Endometrium (tissue), 2 donors: Measurements from ENCODE around the gene SF3B5.
"Not testable (repeated sequence)": the region's sequence is repeated elsewhere in the genome, so short reads cannot be mapped to it uniquely, and the experiment has no call there.

Experiments used
- FAIRE-seq: peaks from 2 replicates; lab custom pipeline; 2012; peaks lifted over from hg19 to GRCh38; lab: Jason Lieb, UNC
- donor health status: control.
- donor health status: control.

SF3B5 gene

DNA sequence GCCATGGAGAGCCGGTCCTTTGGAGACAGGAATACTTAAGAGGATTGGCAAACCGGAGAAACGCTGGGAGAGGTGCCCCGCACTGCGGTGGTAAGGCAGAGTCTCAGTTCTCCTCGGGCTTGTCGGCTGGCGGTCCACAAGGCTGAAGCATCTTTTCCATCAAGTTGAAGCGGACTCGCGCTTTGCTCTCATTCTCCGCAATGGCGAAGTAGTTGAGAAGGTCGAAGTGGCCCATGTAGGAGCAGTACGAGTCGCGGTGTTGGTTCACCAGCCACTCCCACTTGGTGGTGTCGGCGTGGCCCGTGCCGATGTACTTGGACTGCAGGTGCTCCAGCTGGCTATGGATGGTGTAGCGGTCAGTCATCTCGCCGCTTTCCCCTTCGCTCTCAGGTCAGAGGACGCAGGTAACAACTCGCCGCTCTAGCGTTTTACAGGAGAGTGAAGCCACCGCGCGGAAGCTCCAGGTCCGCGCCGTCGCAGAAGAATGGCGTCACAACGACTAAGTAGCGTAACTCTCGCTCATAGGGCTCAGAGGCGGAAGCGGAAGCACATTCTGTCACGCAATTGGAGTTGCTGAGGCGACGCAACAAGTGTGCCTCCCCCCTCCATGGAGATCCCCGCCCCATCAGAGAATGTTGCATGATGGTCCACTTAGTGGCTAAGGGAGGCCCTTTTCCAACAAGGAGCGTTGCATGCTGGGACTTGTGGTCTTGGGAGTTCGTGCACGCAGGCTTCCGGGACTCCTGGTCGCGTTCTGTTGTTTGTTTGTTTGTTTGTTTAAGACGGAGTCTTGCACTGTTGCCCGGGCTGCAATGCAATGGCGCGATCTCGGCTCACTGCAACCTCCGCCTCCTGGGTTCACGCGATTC, at the start of gene SF3B5:
SF3B5 (minus strand) TSS at position 440 of the 869 bp plus-strand sequence; CDS start at position 364, 76 bp downstream.
- peak; percentile 98 for FAIRE-seq

DNA sequence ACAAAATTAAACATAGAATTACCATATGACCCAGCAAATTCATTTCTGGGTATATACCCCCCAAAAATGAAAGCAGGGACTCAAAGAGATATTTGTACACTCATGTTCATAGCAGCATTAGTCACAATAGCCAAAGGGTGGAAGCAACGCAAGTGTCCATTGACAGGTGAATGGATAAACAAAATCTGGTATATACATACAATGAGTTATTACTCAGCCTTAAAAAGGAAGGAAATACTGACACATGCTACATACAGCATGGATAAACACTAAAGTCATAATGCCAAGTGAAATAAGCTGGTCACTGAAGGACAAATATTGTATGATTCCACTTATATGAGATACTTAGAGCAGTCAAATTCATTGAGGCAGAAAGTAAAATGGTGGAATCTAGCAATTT, 49.6 kb upstream of the SF3B5 start:
- FAIRE-seq = no peak

DNA sequence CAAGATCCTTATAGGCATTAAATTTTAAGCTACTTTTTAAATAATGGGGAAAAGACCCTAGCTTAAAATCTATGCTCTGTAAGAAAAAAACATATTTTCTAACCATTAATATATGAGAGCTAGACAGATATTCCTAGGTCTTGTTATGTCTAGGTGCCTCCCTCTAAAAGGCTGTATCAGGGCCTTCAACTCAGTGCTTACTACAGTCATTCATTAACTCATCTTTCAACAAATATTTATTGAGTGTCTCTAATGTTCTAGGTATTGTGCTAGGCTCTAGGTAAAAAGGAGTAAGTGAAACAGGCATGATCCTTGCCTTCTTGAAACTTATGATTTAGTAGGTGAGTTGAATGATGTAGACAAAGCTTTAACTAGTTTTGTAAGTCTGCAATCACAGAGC, 48.5 kb upstream of the SF3B5 start:
- FAIRE-seq = no peak

DNA sequence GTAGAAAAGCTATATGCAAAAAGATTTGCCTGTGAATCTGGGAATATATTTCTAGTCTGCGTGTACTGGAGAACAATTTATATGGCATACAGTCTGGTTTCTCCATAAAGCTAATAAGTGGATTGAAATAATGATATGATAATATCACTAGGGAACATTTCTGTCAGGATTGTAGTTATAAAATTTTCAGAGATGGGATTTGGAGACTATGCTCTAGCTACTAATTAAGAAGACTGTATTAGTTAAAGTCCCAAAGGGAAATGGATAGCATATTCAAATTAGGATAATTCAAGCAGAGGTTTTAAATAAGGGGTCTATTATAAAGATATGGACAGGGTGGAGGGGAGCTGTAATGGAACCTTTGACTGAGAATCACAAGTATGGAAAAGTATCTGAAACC, 47.7 kb upstream of the SF3B5 start:
- no peak for FAIRE-seq

DNA sequence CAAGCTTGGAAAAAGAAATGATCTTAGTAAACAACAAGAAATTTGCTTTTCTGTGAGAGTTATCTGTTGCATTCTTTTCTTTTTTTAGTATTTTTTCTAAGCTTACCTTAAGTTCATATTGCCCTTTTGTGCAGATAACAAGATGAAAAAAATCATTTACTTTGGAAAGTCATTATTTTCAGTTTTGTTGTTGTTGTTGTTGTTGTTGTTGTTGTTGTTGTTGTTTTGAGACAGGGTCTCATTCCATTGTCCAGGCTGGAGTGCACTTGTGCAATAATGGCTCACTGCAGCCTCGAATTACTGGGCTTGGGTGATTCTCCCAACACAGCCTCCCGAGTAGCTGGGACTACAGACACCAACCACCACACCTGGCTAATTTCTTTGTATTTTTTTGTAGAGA, 46.1 kb upstream of the SF3B5 start:
- FAIRE-seq = no peak

DNA sequence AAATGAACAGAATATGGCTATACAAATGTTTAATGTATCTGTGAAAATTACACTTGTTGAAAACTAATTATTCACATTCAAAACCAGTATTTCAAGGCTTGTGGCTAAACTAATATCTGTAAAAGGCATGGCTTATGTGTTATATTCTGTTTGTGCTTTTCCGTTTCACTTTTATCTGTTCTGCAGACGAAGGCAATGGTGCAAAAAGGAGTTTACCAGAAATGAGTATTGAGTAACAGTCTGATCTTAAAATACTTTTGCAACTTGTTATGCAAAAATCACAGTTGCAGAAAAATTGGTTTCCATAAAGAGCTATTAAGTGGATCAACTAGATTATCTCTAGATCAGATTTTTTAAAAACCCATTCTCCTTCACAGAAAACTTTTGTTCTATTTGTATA, 45.5 kb upstream of the SF3B5 start:
- FAIRE-seq = no peak

DNA sequence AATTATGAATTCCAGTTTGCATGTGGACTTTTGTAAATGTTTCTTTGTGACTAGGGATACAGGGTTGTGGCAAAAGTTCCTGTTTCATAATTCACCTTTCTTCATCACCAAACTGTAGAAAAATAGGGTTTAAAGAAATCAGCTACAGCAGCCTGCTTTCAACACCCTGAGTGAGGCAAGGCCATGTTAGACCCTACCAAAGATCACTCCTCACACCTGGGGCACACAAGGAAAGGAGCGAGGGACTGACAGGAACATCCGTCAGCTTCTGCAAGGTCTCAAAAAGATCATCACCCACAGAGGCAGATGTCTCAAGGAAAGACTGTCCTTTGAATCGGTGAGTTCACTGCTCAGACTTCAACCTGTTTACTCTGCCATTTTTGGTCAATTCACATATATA, 44.4 kb upstream of the SF3B5 start:
- FAIRE-seq = no peak

DNA sequence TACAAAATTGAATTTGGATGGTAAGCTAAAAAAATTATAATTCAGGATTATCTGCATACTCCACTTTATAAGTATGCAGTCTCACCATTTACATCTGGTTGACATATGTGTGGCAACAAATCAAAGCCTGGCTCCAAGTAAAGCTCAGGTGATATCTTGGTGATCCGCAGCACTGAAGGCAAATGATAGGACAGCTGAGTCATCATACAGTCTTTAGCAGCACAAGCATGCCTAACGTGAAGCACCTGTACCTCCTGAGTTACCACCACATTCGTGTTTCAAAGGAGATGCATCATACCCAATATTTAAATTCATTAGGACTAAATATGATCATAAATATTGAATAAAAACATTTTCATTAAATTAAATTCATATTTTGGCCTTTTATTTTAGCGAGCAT, 43.2 kb upstream of the SF3B5 start:
- no peak for FAIRE-seq

DNA sequence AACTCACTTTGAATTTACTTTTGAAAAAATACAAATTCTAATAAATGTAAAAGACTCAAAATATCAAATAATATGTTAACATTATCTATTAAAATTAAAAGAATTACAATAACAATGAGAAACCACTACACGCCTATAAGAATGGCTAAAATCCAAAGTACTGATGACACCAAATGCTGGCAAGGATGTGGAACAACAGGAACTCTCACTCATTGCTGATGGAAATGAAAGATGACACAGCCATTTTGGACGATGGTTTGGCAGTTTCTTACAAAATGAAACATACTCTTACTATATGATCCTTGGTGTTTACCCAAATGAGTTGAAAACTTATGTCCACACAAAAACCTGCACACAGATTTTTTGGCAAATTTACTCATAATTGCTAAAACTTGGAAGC, 39.4 kb upstream of the SF3B5 start:
- FAIRE-seq = no peak

DNA sequence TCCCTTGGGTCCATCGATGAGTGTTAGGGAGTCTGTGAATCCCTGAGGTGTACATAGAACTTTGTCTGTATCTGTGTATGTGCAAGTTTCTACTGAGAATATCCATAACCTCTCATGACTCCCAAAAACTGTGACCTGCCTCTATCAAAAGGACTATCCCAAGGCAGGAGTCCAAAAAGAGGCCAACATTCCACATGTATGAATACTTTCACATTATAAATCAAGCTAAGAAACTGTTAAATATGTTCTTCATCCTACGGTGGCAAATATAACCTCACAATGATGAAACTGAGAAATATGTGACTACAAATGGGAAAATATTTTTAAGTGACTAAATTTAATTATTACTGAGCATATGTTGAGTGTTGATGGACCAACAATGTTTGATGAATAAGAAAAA, 38.8 kb upstream of the SF3B5 start:
- no peak for FAIRE-seq

DNA sequence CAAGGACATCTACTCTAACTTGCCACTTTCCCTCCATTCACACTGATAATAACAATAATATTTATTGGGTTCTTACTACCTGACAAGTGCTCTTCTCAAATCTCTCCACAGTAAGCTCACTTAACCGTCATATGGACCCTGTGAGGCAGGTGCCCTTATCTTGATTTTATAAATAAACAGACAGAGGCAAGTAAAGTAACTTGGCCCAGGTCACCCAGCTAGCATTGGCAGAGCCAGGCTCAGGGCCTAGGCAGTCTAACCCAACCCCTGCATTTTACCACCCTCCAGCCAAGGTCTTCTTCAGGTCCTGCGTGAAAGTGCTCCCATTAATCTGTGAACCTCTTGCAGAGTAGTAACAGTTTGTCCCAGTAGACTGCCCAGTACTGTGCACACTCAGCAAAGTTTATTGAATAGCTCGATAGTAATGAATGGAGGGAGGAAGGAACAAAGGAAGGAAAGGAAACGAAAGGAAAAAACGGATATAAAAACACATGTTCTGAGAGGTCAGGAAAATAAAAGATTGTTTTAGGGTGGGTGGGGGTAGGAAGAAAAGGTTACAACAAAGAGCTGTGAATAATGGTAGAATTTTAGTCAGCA, 38.0 kb upstream of the SF3B5 start:
- FAIRE-seq = no peak

DNA sequence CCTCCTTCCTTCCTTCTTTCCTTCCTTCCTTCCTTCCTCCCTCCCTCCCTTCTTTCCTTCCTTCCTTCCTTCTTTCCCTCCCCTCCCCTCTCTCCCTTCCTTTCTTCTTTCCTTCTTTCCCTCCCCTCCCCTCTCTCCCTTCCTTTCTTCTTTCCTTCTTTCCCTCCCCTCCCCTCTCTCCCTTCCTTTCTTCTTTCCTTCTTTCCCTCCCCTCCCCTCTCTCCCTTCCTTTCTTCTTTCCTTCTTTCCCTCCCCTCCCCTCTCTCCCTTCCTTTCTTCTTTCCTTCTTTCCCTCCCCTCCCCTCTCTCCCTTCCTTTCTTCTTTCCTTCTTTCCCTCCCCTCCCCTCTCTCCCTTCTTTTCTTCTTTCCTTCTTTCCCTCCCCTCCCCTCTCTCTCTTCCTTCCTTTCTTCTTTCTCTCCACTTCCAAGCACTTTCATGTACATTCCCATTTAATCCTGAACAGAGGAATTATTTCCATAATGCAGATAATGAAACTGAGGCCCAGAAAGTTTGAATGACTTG, 36.9 kb upstream of the SF3B5 start:
- FAIRE-seq = not testable (repeated sequence)

DNA sequence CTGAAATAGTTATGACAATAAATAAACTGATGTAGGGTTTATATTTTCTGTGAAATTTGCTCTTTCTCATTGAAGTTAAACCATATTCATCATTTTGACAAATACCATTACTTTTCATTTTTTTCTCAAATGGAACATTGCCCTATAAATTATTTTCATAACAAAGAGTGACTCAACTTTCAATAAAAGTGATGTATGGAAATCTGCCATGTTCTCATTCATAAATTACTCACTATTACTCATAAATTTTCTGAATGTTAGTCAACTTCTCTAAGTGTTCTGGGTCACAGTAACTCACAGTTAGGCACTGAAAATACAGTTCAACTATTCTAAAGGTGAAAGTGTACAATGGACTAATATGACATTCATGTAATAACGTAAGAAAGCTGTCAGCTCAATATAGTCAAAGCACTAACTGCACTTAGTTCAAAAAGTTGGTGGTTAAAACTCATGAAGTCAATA, 35.9 kb upstream of the SF3B5 start:
- no peak for FAIRE-seq

DNA sequence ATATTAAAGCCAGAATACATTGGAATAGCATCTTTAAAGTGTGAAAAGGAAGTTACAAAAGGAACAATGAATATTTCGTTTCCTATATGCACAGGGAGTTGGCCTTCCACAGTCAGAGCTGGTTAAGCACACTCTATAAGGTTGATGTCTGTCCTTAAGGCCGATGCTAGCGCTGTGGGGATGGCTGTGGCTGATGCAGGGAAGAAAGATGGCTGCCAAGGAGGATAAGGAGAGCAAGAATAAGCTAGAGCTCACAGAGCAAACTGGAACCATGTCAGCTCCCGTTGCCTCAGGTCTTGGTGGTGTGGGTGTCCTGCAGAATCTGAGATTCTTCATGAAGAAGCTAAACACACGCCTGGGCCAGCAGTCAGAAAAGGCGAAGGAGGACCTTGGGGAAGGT, 34.1 kb upstream of the SF3B5 start:
- FAIRE-seq = no peak

DNA sequence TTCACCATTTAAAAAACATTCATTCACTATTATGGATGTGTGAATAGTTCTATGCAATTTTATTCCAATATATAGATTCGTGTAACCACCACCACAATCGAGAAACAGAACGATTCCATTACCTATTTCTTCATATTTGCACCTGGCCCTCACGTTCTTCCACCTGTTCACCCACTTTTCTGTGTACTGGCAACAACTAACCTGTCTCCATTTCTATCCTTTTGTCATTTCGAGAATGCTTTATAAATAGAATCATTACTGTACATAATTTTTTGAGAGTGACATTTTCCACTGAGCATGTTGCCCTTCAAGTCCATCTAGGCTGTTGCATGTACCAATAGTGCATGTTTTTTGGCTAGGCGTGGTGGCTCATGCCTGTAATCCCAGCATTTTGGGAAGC, 31.7 kb upstream of the SF3B5 start:
- no peak for FAIRE-seq

DNA sequence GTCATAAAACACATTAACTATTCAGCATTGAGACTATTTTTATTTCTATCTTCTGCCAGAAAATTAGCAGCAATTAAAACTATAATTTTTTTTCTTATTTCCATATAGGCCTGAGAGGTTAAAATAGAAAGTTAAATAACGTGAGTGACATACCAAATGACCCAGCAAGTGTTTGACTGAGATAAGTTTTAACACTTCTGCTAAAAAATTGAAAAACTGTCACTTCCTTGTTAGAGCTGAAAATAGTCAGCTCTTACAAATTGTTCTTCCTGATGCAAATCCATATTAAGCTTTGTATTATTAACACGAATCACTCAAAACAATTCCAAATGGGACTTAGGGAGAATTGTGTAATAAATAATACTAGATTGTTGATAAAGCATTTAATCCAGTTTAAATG, 28.5 kb upstream of the SF3B5 start:
- FAIRE-seq = peak; percentile 21

DNA sequence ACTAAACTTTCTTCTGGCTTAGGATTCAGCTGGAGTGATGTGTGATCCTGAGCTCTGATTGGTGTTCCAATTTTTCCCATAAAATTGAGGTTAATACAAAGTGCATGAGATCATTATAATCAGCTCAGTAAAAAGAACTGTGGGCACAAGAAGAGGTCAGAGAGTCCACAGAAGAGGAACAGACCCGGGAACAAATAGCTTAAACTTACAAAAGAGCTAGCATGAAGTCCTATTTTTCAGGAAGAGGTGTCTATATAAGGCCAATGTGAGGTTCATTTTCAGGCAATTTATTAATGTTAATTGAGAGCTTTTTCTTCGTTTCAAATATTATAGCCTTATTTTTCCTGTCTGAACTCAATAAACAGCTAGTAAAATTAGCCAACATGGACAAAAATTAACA, 28.0 kb upstream of the SF3B5 start:
- no peak for FAIRE-seq

DNA sequence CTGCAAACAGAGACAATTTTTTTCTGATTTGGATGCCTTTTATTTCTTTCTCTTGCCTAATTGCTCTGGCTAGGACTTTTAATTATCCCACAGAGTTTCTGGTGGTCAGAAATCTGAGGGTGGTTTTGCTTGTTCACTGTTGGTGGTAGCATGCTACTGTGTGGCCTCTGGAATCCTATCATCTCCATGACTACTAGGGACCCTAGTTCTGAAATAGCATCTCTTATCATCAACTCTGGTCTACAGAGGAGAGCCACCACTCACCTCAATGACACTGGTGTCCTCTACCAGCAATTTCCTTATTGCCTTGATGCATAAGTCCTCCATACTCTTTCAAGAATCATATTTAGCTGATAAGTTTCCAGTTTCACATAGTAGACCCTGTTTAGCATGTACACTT, 27.5 kb upstream of the SF3B5 start:
- no peak for FAIRE-seq

DNA sequence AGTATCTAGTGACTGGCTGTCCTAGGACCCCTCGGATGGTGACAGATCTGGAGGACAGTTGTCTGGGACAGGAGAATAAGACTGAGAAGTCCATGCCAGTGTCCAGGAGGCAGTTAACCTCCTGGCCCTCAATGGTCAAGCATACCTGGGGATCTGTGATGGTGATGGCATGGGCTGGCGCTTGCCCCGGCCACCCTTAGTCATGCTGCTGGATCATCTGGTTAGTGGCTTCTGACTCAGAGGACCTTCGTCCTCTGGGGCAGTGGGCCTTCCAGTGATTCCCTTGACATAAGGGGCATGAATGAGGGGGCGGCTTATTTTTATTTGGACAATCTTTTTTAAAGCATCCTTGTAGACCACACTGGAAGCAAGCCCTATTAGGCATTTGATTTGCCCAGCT, 24.0 kb upstream of the SF3B5 start:
- no peak for FAIRE-seq

DNA sequence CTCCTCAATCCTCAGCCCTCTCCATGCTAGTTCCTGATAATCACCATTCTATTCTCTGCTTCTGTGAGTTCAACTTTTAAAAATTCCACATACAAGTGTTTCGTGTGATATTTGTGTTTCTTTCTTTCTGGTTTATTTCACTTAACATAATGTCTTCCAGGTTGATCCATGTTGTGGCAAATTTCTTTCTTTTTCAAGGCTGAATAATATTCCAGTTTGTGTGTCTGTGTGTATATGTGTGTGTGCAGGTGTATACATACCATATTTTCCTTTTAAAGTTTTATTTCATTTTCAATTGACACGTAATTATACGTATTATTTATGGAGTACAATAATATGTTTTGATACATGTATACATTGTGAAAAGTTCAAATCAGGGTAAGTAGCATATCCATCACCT, 19.8 kb upstream of the SF3B5 start:
- FAIRE-seq = no peak

DNA sequence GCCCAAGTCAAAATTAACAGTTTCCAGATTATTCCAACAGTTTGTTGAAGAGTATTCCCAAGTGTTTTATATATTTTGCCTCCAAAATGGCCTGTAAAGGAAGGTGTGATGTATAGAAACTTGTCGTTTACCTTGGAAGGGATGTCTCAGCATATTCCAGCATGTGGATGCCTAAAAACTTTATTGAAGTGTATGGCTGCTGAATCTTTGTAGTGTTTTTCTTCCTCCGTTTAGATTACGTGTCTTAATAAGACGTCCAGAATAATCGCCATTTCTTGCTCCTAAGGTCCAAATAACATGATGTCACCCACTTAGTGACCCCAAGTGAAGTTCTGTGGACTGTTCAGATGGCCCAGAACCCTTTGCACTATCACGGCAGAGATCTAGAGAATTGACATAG, 18.0 kb upstream of the SF3B5 start:
- FAIRE-seq = no peak

DNA sequence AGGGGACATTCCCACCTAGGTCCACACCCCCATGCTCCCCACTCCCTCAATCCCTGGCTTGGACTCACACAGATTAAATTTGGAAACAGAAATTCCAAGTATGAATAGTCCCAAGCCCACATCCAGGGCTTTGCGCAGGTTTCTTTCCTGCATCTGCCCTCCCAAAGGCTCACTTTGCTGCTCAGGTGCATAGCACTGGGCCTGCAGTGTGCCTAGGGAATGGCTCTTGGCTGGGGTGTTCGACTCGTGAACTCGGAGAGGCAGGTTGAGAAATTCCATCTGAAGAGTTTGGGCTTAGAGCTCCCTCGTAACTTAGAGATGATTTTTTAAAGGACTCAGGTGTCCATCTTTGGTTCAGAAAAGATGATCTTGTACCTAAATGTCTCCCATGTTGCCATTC, 14.8 kb upstream of the SF3B5 start:
- FAIRE-seq = no peak

DNA sequence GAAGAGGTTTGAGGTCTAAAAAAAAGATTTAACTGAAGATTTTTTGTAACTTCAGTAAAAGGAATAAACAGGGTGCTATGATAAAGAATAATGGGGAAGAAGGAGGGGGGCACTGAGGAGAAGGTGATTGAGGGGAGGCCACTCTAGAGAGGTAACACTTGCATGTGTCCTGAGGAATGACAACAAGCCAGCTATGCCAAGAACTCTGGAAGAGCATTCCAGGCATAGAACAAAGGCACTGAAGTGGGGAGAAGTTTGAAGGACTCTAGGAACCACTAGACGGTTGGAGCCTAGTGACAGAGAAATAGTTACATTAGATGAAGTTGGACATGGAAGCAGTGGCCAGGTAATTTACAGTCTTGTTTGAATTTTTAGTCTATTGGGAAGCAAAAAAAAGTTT, 10.8 kb upstream of the SF3B5 start:
- FAIRE-seq = no peak
